ENCODE measurements around the gene ABCA2.

Gene ABCA2

DNA sequence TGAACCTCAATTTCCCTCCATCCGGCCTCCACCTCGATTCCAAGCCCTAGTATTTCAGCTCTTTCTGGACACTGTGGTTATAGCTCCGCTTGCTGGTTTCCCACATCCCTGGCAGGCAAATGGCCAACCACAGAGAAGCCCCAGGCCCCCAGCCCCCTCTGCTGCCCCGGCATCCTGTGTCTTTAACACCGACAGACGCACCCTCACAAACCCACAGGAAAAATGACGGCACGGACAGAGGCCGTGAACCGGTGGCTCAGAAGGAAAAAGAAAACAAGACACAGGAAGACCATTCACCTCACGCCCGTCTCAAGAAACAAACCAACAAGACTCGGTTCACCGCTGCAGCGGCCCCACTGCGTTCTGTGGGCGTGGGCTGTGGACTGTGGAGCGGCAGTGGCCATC is 30.2 kb downstream of the ABCA2 start:
- DNase-seq (ENCODE audit: low spot score), result peak; percentile 46

DNA sequence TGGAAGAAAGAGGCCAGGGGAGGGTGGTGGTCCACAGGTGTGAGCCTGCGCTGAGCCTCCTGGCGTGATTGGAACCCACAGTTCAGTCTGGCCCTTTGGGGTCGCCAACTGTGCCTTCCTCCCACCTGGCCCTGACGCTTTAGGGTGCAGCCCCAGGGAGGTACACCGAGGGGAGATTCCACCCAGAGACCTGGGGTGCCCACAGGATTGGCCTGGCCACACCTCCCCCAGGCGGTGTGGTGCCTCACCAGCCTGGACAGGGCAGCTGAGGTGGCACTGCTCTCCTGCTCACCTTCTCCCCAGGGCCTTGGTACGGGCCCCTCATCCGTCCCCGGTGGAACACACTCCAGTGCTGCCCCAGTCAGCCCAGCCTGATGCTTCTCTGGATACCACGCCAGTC is 30.7 kb downstream of the ABCA2 start:
- no peak for DNase-seq (ENCODE audit: low spot score)

DNA sequence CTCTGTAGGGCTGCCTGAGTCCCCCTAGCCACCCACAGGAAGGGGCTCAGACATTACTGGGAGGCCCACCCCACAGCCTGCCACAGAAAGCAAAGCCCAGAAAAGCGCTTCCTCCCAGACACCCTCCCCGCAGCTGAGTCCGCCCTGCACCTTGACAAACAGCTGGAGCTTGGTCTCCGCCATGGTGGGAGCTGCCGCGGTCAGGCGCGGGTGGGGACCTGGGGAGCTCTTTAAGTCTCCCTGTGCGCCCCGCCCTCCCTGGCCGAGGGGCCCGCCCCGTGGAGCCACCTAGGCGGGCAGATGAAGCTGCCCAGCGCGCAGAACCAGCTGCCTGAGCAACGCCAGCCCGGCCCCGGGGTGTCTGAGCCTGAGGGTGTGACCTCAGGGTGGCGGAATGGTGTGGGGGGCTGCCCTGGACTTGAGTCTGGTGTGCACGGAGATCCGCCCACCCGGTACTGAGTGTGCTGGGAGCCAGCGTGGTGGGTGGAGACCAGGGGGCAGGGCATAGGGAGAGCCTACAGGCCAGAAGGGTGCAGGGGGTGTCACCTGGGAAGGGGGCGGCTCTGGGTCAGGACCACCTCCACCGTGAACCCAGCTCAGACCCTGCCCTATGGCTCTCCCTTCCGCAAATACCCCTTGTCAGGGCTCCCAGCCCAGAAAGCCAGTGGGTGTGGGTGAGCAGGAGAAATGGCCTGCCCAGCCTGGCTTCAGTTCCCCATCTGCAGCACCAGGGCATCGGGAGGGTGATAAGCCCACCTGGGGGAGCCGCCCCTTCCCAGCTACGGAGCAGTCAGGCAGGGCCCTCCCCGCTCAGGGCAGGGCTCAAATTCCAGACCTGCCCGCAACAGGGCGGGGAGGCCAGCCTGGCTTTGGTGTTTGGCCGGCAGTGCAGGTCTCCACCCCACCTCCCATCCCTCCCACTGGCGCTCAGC is 31.4 kb downstream of the ABCA2 start, which contains the start of gene CLIC3:
CLIC3 (minus strand) TSS at position 208 of the 932 bp plus-strand sequence; CDS start at position 183, 25 bp downstream.
- DNase-seq (ENCODE audit: low spot score), result no peak

DNA sequence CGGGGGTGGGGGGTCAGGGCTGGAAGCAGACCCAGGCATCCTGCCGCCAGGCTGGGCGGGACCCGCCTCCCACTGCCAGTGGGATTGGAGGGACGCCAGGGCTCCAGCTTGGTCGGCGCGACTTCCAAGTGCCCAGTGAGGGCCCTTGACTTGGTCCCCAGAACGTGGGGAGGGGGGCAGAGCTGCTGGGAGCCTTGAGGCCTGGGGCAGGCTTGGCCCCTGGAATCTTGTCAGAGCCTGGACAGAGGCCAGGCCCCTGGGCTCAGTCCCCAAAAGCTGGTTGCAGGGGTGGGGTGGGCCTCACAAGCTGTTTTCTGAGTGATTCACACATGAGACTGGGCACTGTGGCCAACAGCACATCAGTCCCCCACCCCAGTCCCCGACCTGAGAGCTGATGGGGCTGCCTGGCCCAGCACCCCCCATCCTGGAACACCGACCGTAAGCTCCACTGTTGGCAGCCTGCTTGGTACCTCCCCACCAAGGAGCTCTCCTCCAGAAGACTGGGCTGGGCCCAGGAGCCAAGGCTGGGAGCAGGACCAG is 32.2 kb downstream of the ABCA2 start:
- DNase-seq (ENCODE audit: low spot score), result no peak

DNA sequence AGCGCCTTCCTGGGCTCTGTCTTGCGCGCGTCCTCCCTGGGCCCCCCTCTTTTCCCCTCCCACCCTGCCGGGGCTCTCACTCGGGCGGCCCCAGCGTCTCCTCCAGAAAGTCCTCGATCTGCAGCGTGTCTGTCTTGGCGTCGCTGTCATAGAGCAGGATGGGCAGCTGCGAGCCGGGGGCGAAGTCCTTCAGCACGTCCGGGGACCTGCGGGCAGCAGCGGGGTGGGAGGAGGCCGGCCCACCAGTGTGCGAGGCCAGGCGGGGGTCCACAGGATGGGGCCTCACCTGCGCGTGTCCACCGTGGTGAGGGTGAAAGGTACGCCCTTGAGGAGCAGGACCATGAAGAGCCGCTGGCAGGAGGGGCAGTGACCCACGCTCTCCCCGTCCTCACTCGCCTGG is 32.7 kb downstream of the ABCA2 start:
- DNase-seq (ENCODE audit: low spot score), result no peak

DNA sequence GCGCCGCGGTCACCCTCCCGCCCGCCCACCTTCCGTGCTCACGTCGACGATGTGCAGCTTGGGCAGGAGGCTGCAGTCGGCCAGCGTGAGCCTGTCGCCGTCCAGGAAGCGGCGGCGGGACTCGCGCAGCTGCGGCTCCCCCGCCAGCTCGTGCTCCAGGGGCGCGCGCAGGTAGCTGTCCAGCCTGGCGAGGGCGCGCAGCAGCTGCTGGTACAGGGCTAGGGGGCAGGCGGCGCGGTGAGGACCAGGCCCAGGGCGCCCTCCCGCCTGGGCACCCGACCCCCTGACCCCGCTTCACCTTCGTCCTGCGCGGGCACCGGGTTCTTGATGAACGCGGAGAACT is 33.2 kb downstream of the ABCA2 start:
- no peak for DNase-seq (ENCODE audit: low spot score)

DNA sequence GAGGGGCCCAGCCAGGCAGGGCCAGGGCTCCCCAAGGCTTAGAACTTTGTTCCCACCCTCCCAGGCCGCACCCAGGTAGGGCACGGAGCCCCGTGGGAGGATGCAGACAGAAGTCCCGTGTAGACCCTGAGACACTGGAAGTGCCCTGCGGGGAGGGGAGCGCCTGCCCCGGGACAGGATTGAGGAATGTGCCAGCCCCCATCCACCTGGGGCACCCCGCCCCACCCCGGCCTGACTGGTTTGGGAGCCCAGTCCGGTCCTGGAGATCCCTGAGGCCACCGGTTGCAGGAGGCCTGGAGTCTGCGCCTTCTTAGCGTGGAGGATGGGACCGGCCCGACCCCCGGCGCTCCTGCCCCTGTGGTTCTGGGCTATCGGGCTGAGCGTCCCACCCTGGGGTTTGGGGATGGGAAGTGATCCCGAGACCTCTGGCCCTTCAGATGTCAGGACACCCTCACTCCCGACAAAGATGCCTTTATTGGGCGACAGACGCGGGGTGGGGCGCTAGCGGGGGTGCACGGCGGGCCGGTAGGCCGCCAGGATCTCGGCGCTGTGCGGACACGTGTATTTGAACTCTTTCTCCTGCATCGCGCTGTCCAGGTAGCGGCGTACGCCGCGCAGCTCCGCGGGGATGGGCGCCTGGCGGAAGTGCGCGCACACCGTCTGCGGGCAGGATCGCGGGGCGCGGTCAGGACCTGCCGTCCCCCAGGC is 33.7 kb downstream of the ABCA2 start:
- DNase-seq (ENCODE audit: low spot score), result no peak

DNA sequence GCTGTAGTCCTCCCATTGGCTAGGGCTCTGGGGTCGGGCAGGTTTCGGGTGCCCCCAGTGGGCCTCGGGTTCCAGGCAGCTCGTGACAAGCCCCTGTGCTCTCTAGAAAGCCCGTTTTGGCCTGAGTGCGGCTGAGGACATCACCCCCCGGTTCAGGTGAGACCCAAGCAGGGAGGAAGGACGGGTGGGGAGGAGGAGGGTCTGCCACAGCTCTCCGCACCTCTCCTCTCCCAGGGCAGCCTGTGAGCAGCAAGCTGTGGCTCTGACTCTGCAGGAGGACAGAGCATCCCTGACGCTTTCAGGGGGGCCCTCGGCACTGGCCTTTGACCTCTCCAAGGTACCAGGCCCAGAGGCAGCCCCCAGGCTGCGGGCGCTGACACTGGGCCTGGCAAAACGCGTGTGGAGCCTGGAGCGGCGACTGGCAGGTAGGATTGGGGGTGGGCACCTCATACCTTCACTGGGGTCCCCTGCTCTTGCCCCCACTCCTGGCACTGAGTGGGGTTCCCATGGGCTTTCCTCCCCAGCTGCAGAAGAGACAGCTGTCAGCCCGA is 35.1 kb downstream of the ABCA2 start:
- no peak for DNase-seq (ENCODE audit: low spot score)

DNA sequence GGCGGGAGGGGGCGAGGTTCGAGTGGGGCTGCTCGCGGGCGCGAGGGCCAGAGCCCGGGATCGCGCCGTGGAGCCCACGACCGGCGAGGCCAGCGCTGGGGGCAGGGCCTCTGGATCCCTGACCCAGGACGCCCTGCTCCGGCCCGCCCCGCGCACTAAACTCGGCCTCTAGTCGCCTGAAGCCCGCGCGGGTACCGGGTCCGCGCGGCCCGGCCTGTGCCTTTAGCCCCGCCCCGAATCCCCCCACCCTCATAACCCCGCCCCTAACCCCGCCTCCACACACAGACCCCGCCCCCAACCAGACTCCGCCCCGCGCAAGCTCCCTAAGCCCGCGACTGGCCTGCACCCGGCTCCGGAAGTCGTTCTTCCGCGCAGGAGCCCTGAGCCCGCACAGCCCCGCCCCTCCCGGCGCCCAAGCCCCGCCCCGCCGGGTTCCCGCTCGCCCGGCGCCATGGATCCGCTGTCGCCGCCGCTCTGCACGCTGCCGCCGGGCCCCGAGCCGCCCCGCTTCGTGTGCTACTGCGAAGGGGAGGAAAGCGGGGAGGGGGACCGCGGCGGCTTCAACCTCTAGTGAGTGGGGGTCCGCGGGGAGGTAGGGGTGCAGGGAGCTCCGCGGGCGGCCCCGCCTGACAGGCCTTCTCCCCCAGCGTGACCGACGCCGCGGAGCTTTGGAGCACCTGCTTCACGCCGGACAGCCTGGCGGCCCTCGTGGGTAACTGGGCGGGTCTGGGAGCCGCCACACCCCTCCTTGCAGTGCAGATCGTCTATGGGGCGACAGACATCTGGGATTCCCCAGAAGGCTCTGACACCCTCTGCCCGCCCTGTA is 35.8 kb downstream of the ABCA2 start, which contains the start of gene PAXX:
PAXX (plus strand) TSS at position 430 of the 826 bp plus-strand sequence; CDS start at position 452, 22 bp downstream.
- DNase-seq (ENCODE audit: low spot score), result peak; percentile 86

DNA sequence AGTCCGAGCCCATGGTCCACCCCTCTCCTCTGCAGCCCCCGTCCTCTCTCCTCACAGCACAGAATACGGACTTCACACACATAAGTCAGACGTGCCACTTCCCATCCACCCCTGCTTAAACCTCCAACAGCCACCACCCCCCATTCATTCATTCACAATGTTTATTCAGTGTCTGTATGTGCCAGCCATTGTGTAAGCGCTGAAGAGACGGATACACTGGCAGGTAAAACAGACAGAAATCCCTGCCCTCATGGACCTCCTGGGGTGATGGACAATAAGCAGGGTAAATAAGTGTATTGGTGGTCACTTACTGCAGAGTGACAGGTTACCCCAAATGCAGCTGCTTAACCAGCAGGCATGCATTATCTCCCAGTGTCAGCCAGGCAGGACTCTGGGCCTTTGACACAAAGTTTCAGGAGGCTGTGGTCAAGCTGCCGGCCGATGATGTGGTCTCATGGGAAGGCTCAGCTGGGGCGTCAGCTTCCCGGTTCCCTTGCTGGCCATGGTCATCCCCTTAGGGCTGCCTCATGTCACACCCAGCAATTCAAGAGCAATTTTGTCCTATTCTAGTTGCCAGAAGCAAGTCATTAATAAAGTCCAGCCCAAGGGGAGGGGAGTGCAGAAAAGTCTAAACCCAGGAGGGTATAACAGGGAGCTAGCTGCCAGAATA is 37.7 kb downstream of the ABCA2 start:
- no peak for DNase-seq (ENCODE audit: low spot score)

DNA sequence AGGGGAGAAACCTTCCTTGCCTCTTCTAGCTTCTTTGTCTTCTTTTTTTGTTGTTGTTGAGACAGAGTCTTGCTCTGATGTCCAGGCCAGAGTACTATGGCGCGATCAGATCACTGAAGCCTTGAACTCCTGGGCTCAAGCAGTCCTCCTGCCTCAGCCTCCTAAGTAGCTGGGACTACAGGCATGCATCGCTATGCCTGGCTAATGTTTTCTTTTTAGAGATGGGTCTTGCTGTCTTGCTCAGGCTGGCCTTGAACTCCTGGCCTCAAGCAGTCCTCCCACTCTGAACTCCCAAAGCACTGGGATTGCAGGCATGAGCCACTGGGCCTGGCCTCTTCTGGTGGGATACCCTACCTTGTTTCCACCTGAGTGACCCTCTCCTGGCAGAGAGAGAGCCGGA is 39.2 kb downstream of the ABCA2 start:
- DNase-seq (ENCODE audit: low spot score), result no peak

DNA sequence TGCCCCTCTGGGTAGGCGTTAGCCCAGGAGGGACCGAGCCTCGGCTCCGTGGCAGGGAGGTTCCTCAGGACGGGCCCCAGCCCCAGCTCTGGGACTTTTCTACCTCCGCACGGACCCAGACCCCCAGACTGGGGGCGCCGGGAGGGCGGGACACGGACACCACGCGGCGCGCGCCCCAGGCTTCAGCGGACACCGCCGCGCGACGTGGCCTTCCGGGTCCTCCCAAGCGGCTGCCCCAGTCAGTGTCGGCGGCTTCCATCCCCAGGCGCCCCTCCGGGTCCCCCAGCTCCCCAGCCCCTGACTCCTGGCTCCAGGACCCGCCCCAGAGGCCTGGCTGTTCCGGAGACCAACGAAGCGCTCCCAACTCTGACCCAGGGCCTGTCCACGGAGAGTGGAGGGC is 42.2 kb downstream of the ABCA2 start:
- no peak for DNase-seq (ENCODE audit: low spot score)

DNA sequence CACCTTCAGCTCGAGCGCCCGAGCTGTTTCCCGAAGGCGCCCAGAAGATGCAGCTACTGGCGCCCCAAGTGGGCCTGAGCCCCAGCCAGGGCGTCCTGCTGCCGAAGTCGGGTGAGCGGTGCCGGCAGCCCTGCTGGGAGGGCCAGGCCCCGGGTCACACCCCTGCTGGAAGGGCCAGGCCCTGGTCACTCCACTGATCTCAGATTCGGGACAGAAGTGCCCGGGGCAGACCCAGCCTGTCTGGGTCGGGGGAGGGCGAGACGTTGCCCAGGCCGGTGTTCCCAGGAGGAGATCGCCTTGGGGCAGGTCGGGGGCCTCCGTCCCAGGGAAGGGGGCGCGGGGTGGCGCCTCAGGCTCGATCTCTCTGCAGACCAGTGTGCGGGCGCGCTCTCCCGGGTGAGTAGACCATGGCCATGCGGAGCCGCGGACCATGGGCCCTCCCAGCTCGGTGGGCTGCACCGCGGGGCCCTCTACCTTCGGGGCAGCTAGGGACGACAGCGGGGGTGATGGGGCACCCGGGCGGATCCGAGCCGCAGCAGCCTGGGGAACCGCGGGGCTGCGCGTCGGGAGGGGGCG is 42.9 kb downstream of the ABCA2 start:
- no peak for DNase-seq (ENCODE audit: low spot score)

DNA sequence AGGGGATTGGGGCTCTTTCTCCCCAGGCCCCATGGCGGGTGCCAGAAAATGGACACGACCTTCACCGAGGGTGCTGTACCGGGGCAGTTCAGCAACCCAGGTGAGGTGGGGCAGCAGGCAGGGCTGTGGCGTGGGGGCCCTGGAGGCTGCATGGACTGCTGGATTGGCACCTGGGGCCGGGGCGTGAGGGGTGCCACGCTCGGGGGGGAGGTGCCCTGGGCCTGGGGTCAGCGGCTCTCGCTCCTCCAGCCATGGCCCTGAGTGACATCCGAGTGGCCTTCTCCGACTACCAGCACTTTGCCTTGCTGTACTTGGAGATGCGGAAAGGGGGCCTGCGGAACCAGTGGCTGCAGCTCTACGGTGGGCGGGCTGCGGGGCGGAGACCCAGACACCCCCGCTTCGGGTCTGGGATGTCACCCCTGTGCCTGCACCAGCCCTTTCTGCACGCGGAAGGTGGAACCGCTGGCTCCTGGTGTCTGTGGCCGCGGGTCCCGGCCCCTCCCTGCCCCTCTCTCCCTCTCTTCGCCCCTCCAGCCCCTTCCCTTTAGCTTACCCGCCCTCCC is 43.5 kb downstream of the ABCA2 start:
- no peak for DNase-seq (ENCODE audit: low spot score)

DNA sequence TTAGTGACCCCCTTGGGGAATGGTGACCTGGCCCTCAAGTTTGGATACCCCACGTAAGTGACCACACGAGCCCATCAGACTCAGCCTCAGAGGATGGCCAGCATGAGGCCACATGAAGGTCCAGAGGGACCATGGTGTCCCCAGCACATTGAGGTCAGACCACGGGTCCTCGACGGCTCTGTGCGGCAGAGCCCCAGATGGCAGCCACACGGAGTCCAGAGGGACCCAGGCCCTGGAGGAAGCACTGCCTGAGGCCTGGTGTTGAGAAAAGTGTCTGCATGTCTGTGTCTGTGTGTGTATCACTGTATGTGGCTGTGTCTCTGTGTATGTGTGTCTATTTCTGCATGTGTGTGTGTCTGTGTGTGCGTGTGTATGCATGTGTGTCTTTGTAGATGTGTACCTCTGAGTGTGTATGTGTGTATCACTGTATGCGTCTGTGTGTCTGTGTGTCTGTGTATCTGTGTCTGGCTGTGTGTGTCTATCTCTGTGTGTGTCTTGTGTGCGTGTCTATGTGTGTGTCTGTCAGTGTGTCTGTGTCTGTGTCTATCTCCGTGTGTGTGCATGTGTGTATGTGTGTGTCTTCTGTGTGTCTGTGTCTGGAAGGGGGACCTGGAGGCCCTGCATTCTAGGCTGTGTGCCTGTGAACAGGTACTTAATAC is 44.3 kb downstream of the ABCA2 start:
- no peak for DNase-seq (ENCODE audit: low spot score)

DNA sequence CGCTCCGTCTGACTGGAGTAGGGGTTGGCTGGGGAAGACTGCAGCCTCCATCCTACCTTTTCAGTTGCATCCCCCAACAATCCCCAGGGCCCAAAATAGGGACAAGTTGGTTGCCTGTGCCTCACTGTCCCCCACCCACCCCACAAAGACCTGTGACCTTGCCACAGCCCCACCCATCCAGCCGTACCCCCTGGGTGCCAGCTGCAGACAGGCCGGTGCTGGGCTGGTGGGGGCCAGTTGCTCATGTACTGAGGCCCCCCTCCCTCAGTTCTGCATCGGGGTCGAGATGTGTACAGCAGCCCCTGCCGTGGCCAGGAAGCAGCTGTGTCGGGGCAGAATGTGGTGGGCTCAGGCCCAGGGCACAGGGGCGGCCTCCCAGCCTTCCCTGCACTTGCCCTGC is 44.9 kb downstream of the ABCA2 start:
- DNase-seq (ENCODE audit: low spot score), result no peak

DNA sequence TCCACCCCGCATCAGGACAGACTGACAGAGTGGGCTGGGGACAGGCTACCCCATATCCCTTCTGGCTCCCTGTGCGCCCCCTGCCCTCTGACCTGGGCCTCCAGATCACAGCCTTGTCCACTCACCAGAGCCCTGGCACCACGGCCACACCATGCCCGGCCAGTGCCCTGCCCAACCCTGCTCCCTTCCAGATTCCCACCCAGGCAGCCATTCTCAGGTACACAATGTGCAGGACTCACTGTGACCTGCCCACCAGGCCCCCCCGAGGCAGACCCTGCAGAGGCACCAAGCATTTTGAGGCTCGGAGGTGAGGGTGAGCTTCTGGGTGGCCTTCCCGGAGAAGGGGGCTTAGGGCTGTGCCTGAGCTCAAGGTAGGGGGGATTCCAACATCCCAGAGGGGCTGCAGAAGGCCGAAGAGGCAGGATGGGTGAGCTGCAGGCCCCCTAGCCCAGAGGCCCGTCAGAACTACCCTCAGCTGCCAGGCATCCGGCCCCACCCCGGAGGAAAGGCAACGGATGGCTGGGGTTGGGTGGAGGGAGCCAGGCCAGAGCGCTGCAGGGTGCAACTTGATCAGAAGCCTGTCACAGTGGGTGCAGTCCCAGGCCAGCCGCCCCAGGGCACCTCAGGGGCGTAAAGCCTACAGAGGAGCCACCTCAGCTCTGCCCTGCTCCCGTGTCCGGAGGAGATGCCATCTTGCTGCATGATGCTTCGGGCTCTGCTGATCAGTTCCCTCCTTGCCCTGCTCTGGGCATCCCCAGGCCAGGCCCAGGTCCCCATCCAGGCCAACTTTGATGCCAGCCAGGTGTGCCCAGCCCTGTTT is 45.6 kb downstream of the ABCA2 start, which contains the start of gene LCNL1:
LCNL1 (plus strand) TSS at position 762 of the 820 bp plus-strand sequence. CDS start 594 bp downstream, outside the sequence.
- no peak for DNase-seq (ENCODE audit: low spot score)

DNA sequence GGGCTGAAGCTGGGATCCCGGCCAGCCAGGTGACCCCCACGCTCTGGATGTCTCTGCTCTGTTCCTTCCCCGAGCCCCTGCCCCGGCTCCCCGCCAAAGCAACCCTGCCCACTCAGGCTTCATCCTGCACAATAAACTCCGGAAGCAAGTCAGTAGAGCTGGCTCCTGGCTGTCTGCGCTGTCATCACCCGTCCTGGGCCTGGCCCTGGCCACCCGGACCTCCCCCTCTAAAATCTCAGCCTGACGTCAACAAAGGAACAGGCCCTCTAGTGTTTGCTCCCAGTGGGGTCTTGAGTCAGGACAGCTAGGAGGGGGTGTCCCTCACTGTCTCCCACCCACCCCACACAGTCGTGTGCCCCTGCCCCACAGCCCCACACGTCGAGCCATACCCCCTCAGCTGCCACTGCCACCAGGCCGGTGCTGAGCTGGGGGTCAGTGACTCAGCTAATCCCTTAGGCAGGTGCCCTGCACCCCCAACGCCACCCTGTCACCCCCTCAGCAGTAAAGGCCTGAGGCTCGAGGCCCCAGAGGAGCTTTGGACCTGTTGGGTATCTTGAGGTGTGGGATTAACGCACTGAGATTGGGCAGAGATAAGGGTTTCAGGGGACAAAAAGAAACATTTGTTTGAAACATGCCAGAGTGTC is 46.3 kb downstream of the ABCA2 start:
- DNase-seq (ENCODE audit: low spot score), result peak; percentile 86

Data from kidney capillary endothelial cell (primary cell).